Central memory CD4-positive, alpha-beta T cell (primary cell): ENCODE measurements around the gene A3GALT2.
A peak's percentile ranks its signal among the peaks of the same experiment; 100 is the strongest.
"Not testable (repeated sequence)": the region's sequence is repeated elsewhere in the genome, so short reads cannot be mapped to it uniquely, and the experiment has no call there.

Experiments
- DNase-seq: peaks from one replicate; pipeline ENCODE4 v3.0.0; 2022

Gene A3GALT2

DNA sequence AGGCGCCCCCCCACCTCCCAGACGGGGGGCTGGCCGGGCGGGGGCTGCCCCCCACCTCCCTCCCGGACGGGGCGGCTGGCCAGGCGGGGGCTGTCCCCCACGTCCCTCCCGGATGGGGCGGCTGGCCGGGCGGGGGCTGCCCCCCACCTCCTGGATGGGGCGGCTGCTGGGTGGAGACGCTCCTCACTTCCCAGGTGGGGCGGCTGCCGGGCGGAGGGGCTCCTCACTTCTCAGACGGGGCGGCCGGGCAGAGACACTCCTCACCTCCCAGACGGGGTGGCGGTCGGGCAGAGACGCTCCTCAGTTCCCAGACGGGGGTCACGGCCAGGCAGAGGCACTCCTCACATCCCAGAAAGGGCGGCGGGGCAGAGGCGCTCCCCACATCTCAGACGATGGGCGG lies 11.5 kb downstream of the A3GALT2 start:
- not testable (repeated sequence) for DNase-seq

DNA sequence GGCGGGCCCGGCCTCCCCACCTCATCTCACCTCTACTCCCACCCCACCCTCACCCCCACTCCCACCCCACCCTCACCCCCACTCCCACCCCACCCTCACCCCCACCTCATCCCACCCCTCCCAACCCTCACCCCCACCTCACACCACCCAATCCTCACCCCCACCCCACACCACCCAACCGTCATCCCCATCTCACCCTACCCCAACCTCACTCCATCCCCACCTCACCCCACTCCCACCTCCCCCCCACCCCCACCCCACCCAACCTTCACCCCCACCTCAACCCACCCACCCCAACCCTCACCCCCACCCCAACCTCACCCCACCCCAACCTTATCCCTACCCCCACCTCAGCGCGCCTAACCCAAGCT lies 13.4 kb downstream of the A3GALT2 start:
- DNase-seq = no peak

DNA sequence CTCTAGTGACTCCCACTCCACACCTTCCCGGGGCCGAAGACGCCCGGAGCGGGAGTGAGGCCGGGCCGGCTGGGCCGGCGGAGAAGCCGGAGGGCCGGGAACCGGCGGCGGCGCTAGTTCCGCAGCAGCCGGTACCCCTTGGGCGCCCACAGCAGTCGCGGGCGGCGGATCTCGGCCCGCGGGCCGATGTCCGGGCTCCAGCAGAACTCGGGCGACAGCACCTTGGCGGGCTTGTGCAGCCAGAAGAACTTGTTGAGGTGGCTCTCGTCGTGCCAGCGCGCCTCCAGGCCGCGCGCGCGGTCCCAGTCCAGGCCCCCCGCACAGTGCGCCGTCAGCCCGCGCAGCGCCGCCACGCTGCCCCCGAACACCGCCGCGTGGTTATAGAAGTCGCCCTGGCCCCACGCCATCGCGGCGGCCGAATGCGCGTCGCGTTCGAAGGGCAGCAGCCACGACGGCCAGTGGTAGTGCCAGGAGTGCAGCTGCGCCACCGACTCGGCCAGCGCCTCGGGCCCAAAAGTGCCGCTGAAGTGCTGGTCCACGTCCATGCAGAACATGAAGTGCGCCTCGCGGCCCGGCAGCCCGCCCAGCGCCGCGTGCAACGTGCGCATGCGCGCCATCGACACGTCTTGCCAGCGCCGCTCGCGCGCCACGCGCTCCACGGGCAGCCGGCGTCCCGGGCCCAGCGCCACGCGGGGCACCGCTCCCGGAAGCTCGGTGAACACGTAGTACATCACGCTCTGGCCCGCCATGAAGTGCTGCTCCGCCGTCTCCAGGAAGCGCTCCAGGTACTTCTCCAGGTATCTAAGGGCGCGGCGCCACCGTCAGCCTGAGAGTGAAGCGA lies 14.0 kb downstream of the A3GALT2 start:
- no peak for DNase-seq

DNA sequence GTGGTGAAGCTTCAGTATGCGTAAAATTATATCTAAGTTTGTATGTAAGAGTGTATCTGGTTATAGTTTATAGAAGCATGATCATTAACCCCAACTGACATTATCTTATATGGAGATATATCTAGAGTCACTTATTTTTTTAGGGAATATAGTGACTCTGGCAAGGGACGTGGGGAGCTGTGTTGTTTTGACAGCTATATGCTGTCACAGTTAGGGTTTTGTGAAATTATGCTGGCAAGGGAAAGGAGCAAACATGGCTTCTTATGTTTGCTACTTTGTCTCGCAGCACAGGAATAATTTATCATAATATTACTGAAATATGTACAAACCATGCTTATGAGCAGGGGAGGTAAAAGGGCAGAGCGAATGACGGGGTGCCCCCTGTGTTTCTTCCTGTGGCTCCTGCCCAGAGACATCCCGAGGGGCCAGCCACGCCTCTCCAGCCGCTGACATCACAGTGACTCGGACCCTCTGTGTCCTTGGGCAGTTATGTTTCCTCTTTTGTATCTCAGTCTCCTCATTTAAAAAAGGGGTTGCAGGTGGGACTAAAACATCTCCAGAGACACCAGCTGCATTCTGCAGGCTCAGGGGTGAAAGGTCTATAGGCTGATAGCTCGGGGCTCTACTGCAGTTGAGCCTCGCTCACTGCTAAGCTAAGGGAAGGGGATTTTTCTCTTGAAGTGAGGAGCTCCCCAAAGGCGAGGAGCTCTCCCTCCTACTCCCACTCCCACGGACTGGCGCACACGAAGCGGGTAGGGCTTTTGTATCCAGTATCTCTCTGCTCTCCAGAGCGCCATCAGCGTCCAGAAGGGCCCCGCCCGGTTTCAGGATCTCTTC lies 14.9 kb downstream of the A3GALT2 start:
- no peak for DNase-seq

DNA sequence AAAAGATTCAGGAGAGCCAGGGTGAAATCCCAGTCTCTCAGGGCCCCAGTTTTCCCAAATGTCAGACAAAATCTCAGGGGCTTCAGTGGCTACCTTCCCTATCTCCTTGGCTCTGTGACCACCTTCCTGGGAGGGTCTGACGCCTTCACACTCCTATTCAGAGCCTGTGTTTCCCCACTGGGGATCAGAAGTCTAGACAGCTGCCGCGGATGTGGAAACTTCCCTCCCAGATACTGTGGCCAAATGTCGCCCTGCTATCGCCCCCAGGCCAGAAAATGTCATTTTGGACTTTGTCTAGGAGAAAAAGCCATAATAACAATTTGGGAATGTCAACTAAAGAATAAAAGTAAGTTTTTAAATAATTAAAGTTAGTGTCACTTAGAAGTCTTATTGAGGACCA lies 15.9 kb downstream of the A3GALT2 start:
- no peak for DNase-seq

DNA sequence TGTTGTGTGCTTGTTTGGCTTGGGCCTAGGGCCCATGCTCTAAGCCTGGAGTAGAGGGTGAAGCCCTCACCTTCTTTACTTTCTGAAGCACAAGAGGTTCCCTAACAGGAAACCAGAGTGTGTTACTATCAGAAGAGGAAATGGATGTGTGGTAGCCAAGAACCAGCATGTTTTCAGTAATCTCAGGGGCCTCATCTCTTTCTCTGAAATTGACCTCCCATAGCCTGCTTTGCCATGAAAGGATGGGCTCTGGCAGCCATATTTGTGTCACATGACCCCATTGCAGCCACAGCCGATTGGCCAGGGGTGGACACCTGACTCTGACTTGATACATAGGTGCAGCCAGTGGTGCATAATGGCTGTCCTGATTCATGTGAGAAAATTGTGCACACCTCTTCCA lies 18.6 kb downstream of the A3GALT2 start:
- DNase-seq = peak; percentile 4

DNA sequence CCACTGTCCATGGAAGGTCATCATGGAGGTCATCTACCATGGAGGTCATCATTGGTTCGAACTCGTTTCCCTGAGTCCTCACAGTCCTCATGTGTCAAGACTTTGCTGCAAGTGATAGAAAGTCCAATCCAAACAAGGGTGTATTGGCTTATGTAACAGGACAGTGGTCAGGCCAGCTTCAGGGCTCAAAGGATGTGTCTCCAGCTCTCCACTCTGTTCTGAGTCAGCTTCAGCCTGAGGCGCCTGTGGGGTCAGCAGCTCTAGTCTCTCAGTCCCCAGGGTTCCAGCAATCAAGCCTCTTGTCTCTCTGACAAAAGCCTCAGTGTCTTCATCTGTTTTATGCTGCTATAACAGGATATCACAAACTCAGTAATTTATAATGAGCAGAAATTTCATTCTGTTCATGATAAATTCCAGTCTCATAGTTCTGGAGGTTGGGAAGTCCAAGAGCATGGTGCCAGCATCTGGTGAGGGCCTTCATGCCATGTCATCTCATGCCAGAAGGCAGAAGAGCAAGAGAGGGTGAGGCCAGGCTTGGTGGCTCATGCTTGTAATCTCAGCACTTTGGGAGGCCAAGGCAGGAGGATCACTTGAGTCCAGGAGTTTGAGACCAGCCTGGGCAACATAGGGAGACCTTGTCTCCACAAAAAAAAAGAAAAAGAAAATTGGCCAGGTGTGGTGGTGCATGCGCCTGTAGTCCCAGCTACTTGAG lies 19.5 kb downstream of the A3GALT2 start:
- no peak for DNase-seq

DNA sequence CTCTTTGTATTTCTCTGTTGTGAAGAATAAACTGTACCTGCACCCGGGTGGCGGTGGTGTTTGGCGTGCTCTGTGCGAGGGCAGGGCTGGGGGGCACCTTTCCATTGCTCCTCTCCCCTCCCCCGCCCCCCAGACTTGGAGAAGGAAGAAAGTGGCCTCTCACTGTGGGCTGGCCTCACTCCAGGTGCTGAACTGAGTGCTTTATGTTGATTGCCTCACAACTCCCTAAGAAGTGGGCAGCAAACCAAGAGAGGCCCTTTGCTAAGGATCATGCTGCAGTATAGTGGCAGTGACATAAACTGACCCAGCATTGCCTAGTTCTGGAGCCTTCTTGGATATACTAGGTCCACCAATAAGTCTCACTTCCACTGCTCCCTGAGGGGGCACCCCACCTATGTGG lies 20.2 kb downstream of the A3GALT2 start:
- no peak for DNase-seq

DNA sequence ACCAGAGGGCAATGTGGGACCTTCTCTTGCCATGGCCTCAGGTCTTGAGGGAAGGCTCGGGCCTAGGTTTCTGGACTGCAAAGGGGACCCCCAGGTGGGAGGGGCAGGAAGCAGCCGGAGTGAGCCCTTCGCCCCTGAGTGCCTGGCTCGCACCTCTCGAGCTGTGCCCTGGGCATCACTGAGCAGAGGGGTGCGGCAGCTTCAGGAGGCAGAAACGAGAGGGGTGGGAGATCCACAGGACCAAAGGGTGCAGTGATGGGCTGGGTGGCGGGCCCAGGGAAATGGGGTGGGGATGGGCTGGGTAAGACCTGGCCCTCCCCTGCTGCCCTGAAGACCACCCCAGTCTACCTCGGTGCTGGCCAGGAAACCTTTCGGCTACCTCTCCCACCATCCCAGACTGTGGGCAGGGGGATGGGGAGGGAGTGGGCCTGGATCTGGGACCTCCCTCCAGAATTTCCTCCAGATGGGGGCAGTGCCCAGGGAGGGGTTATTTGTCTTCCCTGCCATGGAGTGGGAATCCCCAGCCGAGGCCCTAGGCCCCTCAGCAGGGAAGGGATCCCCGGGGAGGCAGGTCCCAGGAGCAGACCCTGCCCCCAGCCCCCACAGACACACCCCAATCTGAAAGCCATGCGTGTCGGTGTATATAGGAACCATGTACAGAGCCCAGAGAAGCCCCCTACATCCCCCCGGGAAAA lies 21.3 kb downstream of the A3GALT2 start:
- no peak for DNase-seq

DNA sequence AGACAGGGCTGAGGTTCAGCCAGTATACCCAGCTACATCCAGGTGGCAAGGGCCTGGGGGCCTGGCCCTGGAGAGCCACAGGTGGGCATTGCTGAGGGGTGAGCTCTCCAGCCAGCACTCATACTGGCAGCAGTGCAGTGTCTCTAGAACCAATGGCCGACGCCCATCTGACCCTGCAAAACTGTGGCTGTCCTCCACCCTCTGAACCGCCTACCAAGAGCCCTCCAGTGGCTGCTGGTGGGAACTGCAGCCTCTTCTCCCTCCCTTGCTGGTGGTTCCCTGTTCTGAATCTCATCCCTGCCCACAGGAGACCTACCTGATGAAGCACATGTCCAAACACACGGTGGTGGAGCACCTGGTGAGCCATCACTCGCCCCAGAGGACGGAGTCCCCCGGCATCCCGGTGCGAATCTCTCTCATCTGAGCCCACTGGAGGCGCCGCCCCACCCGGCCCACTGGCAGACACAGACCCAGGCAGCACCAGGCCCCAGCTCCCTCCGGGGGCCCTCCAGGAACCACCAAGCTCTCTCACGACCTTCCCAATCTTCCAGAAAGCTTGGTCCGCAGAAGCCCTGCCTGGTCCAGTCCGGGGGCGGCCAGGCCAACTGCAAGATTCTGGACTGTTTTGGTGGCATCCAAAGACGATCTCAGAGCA lies 22.1 kb downstream of the A3GALT2 start:
- DNase-seq = peak; percentile 24

DNA sequence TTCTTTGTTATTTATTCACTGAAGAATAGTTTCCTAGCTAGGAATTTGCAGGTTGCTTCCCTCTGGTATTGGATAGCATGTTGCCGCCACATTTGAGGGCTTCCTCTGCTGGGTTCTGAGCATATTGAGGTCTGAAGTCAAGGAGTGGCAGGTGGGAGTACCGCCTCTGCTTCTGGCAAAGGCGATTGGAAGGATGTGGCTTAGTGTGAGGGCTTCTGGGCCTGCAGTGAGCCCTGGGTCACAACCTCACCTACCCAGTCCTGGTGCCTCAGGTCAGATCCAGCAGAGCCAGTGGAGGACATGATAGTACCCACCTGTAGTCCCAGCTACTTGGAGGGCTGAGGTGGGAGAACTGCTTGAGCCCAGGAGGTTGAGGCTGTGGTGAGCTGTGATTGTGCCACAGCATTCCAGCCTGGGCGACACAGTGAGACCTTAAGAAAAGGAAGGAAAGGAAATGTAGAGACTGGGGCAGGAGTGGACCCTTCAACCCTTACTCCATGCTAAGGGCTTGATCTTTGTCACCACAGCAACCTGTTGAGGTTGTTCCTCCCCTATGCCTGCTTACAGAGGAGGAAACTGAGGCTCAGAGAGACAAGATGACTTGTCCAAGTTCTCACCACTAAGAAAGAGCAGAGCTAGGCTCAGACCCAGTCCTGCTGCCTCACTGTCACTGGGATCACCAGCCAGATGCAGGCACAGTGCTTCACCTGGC lies 22.8 kb downstream of the A3GALT2 start:
- DNase-seq = no peak

DNA sequence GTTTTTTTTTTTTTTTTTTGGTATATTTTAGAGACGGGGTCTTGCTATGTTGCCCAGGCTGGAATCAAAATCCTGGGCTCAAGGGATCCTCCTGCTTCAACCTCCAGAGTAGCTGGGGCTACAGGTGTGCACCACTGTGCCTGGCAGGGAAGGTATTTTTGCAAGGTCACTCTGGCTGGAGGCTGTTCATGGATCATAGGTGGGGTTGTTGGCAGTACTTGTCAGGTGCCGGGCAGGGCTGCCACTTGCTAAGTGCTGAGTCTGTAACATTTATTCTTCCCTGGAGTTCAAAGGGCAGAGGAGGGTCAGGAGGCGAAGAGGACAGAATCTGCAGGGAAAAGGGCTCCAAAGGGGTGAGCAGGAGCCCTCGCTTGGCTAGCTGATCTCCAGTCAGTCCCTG lies 24.1 kb downstream of the A3GALT2 start:
- no peak for DNase-seq

DNA sequence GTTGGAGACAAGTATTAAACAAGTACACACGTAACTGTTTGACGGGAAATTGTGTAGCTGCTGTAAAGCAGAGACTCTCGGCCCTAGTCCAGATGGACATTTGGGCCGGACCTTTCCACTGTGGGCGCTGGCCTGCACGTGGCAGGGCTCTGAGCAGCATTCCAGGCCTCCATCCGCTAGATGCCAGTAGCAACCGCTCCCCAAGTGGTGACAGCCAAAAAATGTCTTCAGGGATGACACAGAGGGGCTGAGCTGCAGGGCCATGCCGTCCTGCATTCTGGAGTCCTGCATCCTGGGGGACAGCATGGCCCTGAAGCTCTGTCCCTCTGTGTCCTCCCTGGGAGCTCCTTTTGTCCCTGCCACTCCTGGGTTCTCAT lies 24.8 kb downstream of the A3GALT2 start:
- DNase-seq = no peak

DNA sequence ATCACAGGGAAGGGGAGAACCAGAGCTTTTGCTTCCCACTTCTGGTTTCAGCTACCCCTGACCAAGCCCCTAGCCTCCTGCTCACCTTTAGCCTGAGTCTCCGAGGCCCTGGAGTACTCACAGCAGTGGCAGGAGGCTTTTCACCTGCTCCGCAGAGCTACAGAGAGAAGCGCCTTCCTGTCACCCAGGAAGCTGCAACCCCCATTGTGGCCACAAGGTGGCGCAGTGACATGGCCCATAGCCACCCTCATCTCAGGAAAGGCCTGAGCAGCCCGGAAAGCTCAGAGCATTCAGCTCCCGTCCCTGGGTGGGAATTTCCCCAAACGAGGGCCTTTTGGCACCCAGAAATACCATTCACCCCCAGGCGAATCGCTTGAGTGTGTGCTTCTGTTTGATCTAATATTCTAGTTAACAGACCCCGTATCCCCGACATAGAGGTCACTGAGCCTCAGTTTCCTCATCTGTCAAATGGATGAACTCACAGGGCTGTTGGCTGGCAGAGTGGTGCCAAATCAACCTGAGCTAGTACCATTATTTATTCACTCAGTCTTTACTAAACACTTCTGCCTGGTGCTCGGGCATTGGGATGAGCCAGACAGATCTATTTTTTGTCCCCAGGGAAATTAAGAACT lies 25.3 kb downstream of the A3GALT2 start:
- DNase-seq = peak; percentile 76

DNA sequence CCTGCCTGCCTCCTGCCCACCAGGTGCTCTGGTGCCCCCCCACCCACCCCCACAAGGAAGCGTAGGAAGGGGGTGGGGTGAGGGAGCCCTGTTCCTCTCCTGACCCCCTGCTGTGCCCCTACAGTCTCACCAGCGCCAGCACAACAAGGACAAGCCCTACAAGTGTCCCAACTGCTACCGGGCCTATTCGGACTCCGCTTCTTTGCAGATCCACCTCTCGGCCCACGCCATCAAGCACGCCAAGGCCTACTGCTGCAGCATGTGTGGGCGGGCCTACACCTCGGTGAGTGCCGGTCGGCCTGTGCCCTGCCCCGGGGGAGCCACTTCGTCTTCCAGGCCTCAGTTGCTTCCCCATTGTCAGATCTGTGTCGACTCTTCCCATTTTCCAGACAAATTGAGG lies 25.9 kb downstream of the A3GALT2 start:
- no peak for DNase-seq

DNA sequence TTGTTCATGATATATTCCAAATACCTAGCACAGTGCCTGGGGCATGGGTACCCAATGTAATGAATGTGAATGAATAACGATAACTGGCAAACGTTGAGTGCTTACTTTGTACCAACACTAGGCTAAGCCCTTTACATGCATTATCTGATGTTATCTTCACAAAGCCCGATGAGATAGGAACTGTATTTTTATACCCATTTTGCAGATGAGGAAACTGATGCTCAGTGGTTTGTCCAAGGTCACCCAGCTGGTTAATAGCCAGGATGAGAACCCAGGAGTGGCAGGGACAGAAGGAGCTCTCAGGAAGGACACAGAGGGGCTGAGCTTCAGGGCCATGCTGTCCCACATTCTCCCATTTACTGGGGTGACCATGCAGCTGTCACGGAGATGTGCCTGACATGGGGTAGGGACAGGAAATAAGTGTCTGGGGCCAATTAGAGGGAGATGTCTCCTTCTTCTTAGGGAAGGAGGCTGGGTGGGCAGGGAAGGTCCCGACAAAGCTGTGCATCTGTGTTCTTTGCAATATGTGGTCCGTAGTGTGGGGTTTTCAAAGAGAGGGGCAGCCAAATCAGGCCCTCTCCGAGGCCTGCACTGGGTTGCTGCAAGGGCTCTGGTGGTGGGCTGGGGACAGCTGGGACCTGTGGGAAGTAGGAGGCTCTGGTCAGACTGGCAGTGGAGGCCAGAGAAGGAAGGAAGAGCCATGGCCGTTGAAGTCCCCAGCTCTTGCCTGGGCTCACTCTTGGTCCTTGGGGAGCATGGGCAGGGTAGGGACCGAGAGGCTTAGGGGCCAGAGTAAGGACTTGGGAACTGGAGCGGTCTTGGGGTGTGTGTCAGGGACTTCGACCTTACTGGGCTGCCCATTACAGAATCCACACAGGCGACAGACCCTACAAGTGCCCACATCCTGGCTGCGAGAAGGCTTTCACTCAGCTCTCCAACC lies 26.6 kb downstream of the A3GALT2 start:
- no peak for DNase-seq

DNA sequence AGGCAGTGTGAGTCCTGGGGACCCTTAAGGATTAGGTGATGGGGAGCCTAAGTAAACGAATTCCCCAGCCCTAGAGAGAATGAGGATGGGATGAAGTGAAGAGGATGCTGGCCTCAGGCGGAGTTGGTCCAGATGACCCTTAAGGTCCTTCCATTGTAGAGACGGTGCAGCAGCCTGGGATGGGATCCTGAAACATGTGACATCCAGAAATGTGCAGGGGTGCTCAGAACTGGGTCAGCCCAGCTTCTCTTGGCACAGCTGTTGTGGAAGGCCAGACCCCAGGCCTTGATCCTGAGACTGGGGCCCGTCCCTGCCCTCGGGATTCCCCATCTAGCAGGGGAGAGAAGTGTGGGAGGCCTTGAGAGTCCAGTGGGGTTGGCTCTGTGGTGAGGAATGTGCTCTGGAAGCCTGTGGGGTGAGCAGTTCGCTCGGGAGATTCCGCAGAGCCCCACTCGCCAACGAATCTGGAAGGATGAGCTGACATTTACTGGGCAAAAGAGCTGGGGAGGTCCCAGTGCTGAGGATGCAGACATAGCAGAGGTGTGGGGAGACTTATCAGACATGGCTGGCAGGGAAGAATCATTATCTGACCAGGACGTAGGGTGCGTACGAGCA lies 28.1 kb downstream of the A3GALT2 start:
- no peak for DNase-seq

DNA sequence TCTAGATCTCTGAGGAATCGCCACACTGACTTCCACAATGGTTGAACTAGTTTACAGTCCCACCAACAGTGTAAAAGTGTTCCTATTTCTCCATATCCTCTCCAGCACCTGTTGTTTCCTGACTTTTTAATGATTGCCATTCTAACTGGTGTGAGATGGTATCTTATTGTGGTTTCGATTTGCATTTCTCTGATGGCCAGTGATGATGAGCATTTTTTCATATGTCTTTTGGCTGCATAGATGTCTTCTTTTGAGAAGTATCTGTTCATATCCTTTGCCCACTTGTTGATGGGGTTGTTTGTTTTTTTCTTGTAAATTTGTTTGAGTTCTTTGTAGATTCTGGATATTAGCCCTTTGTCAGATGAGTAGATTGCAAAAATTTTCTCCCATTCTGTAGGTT lies 30.3 kb downstream of the A3GALT2 start:
- DNase-seq = not testable (repeated sequence)

DNA sequence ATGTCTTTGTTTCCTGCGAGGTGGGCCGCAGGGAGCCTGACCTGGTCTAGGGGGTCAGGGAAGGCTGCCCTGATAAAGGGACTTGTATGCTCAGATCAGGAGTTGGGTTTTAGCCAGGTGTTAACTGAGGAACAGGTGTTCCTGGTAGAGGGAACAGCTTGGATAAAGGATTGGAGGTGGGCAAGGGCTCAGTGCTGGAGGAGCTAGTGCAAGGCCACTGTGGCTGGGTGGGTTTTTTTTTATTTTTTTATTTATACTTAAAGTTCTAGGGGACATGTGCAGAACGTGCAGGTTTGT lies 31.1 kb downstream of the A3GALT2 start:
- no peak for DNase-seq
